KMS-11 (cell line): ENCODE measurements around the gene MED12.

Experiments
- H2AFZ ChIP-seq: fragments of 200-600 bp; sonication (generic); 2 replicates; pipeline ENCODE4 v1.6.1; 2016; ENCODE audit warnings: antibody characterized with exemption, mixed run types, low read depth
- H3K27ac ChIP-seq: fragments of 200-600 bp; sonication (generic); 2 replicates; pipeline ENCODE4 v1.6.1; 2016; ENCODE audit warnings: mild to moderate bottlenecking, mixed run types
- H3K27me3 ChIP-seq: fragments of 200-600 bp; sonication (generic); 2 replicates; pipeline ENCODE4 v1.6.1; 2017; ENCODE audit warnings: mild to moderate bottlenecking, low read depth, mixed run types, moderate library complexity; ENCODE audit not compliant: insufficient read depth
- H3K36me3 ChIP-seq: fragments of 200-600 bp; sonication (generic); 2 replicates; pipeline ENCODE4 v1.6.1; 2017; ENCODE audit warnings: mild to moderate bottlenecking, mixed run types; ENCODE audit not compliant: insufficient read depth
- H3K4me1 ChIP-seq: fragments of 200-600 bp; sonication (generic); 2 replicates; pipeline ENCODE4 v1.6.1; 2016; ENCODE audit warnings: mild to moderate bottlenecking, low read depth, mixed run types; ENCODE audit not compliant: poor library complexity, severe bottlenecking
- H3K4me2 ChIP-seq: fragments of 200-600 bp; sonication (generic); 2 replicates; pipeline ENCODE4 v1.7.0; 2016; ENCODE audit warnings: mild to moderate bottlenecking, mixed run types
- H3K4me3 ChIP-seq: fragments of 200-600 bp; sonication (generic); IDR thresholded peaks from 2 replicates; pipeline ENCODE4 v1.6.1; 2017; ENCODE audit warnings: low read depth, low read length, mixed read lengths; ENCODE audit not compliant: insufficient read depth
- H3K79me2 ChIP-seq: fragments of 200-600 bp; sonication (generic); 2 replicates; pipeline ENCODE4 v1.6.1; 2016; ENCODE audit warnings: low read depth, mixed run types; ENCODE audit not compliant: insufficient read depth
- H3K9ac ChIP-seq: fragments of 200-600 bp; sonication (generic); 2 replicates; pipeline ENCODE4 v1.6.1; 2016; ENCODE audit warnings: mild to moderate bottlenecking, mixed run types
- H4K20me1 ChIP-seq: fragments of 200-600 bp; sonication (generic); 2 replicates; pipeline ENCODE4 v1.6.1; 2016; ENCODE audit warnings: mild to moderate bottlenecking, mixed run types; ENCODE audit not compliant: insufficient read depth
- CTCF ChIP-seq: fragments of 200-600 bp; sonication (generic); conservative IDR thresholded peaks from 2 replicates; pipeline ENCODE4 v1.6.1; 2017; ENCODE audit warnings: low read depth, mild to moderate bottlenecking, antibody characterized with exemption, low read length, moderate library complexity, mixed read lengths

MED12 gene

GRCh38 chrX:71098951-71099506 lies 19.4 kb upstream of the MED12 start:
- Histone ChIP-seq H3K9ac (no peak overlapping the region), H3K27me3 (no peaks in the 10 kb centered on the region), H3K79me2 (no peaks in the 10 kb centered on the region), H3K4me2 (no peak overlapping the region), H4K20me1 (no peaks in the 10 kb centered on the region), H2AFZ (no peak overlapping the region), H3K27ac (no peak overlapping the region), H3K4me1 (peaks cover 36% of the 10 kb centered on the region), H3K36me3 (no peaks in the 10 kb centered on the region), H3K4me3 (no peak overlapping the region)
- TF ChIP-seq CTCF = no peak

- H3K4me1 ChIP-seq = peaks cover 39% of the 10 kb centered on the region
- H3K79me2 ChIP-seq = no peaks in the 10 kb centered on the region
- H4K20me1 ChIP-seq = no peaks in the 10 kb centered on the region
- no peaks in the 10 kb centered on the region for H3K36me3 ChIP-seq
- H3K27ac ChIP-seq = no peak overlapping the region
- H3K4me3 ChIP-seq = no peak overlapping the region
- H2AFZ ChIP-seq = no peak overlapping the region
- no peak overlapping the region for H3K9ac ChIP-seq
- TF ChIP-seq CTCF = no peak
- H3K27me3 ChIP-seq = no peaks in the 10 kb centered on the region
- H3K4me2 ChIP-seq = no peak overlapping the region
Observed at GRCh38 chrX:71099736-71100135, 18.7 kb upstream of the MED12 start.

- Histone ChIP-seq H3K79me2 (no peaks in the 10 kb centered on the region), H3K4me3 (no peak overlapping the region), H3K9ac (no peak overlapping the region), H2AFZ (no peak overlapping the region), H3K27ac (no peak overlapping the region), H3K36me3 (no peaks in the 10 kb centered on the region), H4K20me1 (no peaks in the 10 kb centered on the region), H3K27me3 (no peaks in the 10 kb centered on the region), H3K4me1 (peaks cover 39% of the 10 kb centered on the region), H3K4me2 (no peak overlapping the region)
- no peak for TF ChIP-seq CTCF
Observed at GRCh38 chrX:71100581-71101505, 17.6 kb upstream of the MED12 start.

- H3K79me2 ChIP-seq = no peaks in the 10 kb centered on the region
- no peak for TF ChIP-seq CTCF
- no peak overlapping the region for H3K9ac ChIP-seq
- no peak overlapping the region for H2AFZ ChIP-seq
- no peaks in the 10 kb centered on the region for H4K20me1 ChIP-seq
- no peaks in the 10 kb centered on the region for H3K36me3 ChIP-seq
- H3K4me3 ChIP-seq = no peak overlapping the region
- H3K4me2 ChIP-seq = no peak overlapping the region
- no peaks in the 10 kb centered on the region for H3K27me3 ChIP-seq
- no peak overlapping the region for H3K27ac ChIP-seq
- H3K4me1 ChIP-seq = peaks cover 41% of the 10 kb centered on the region
Observed at GRCh38 chrX:71102292-71102691, 16.1 kb upstream of the MED12 start.
